ENCODE results near the gene MYL3.

GRCh38 chr3:46896386-46896785 lies 33.1 kb upstream of the MYL3 start:
- TF ChIP-seq CTCF (conservative IDR thresholded peaks at IDR 0.05) (no peak), ZFX (IDR thresholded peaks at IDR 0.05) (no peak)
